Measurements from ENCODE around the gene TDP2. TPM values are rescaled to one million over a fixed set of nuclear protein-coding genes. Genes with fewer than 3 reads are reported as not detected.

TDP2 gene
- total and polyA plus RNA-seq, 9 of the 15 experiments (the other 6 are each of a cell fraction or from before 2014, with no cell fraction given): 27.7 to 60.1 (median 31.8) TPM

- Histone ChIP-seq H3K27me3 (ENCODE audit: control insufficient read depth in 2 of 2, insufficient read depth in 2 of 2, low read length in 2 of 2) (no peaks in the 10 kb centered on the region), H3K79me2 (ENCODE audit: control insufficient read depth, insufficient read depth, low read length) (peaks cover 34% of the 10 kb centered on the region), H3K9ac (ENCODE audit: insufficient read depth in 1 of 2, low read depth in 2 of 2, low read length in 2 of 2) (no peak overlapping the region), H2AFZ (ENCODE audit: low read depth, low read length) (no peak overlapping the region), H3K4me1 (replicated peaks in 1 of 2; ENCODE audit: control insufficient read depth in 2 of 2, insufficient read depth in 2 of 2, low read length in 2 of 2) (peaks cover 0 to 22% of the 10 kb centered on the region in 2 experiments; a peak in 3 of 5 replicates), H4K20me1 (replicated peaks; ENCODE audit: control insufficient read depth, insufficient read depth, low read length) (no peaks in the 10 kb centered on the region), H3K9me3 (replicated peaks; ENCODE audit: control insufficient read depth, insufficient read depth, low read depth, low read length) (no peaks in the 10 kb centered on the region), H3K27ac (ENCODE audit: extremely low read depth, low read depth, low read length) (peak overlapping the region; percentile 69; the same call in 1 of the 3 replicates), H3K4me3 (no peak overlapping the region), H3K9me1 (ENCODE audit: control insufficient read depth, insufficient read depth, low read length) (no peaks in the 10 kb centered on the region), H3K36me3 (ENCODE audit: control insufficient read depth, insufficient read depth, low read length) (peaks cover 60% of the 10 kb centered on the region), H3K4me2 (ENCODE audit: insufficient read depth, low read length) (no peak overlapping the region)
- no peak for TF ChIP-seq CEBPG (CRISPR knock-in tag; IDR thresholded peaks at IDR 0.05)
- peak in 1 of 2 experiments; percentile 60; a peak in 2 of 4 replicates for TF ChIP-seq CEBPG (tag; conservative IDR thresholded peaks at IDR 0.05 in 1 of 2, IDR thresholded peaks at IDR 0.05 in 1 of 2)
- TF ChIP-seq ZNF644 (tag; IDR thresholded peaks at IDR 0.05; ENCODE audit: low read depth): 0 out of 2 replicates have a peak, but pooled peaks have one; percentile 8
- TF ChIP-seq, protein P1, sequence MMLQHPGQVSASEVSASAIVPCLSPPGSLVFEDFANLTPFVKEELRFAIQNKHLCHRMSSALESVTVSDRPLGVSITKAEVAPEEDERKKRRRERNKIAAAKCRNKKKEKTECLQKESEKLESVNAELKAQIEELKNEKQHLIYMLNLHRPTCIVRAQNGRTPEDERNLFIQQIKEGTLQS (IDR thresholded peaks at IDR 0.05): peak; percentile 55
- TF ChIP-seq, protein P1 (CRISPR knock-in tag; conservative IDR thresholded peaks at IDR 0.05): no peak
- TF ChIP-seq ZNF217 (CRISPR knock-in tag; IDR thresholded peaks at IDR 0.05): no peak
- ChIA-PET CTCF (ENCODE audit: low intra/inter-chr PET ratio) (no interaction called here), POLR2A (interaction anchor here (1.1 to 1.5 kb wide), 2 partner anchors 14 to 29 kb away, joined by 3 to 4 read pairs; partner anchors contain the start of gene KIAA0319)
- DNase-seq (ENCODE audit: extremely low read depth in 1 of 4, low spot score in 3 of 4) (no peak), FAIRE-seq (no peak), ATAC-seq (peak; percentile 31; the same call in 2 of the 3 replicates)
- intact Hi-C loops (cut with micrococcal nuclease): no loop called here
- 63% methylated on average over 2 of the region's 2 CpGs for WGBS (ENCODE audit: insufficient coverage, low coverage, missing lambda C conversion rate)
- BruUV-seq (replicated peaks): no TSS peak
- in situ Hi-C loops (cut with MboI): no loop called here
Observed at GRCh38 chr6:24660105-24660504, 6.6 kb downstream of the TDP2 start.
